Ectodermal cell (in vitro differentiated cells): ENCODE data around the gene PKD2L2.
A peak's percentile ranks its signal among the peaks of the same experiment; 100 is the strongest.

Source experiments
- H3K27ac ChIP-seq: 2 replicates; pipeline ENCODE4 v1.7.0; 2013; ENCODE audit warnings: mild to moderate bottlenecking, low read depth, low read length; ENCODE audit not compliant: insufficient read depth, poor library complexity, severe bottlenecking
- H3K27me3 ChIP-seq: 2 replicates; pipeline ENCODE4 v1.7.0; 2013; ENCODE audit warnings: mild to moderate bottlenecking, low read length; ENCODE audit not compliant: insufficient read depth, control insufficient read depth, poor library complexity, severe bottlenecking
- H3K36me3 ChIP-seq: one replicate; pipeline ENCODE4 v1.7.0; 2013; ENCODE audit warnings: low read length; ENCODE audit not compliant: control insufficient read depth, insufficient read depth
- H3K4me1 ChIP-seq: one replicate; pipeline ENCODE4 v1.7.0; 2013; ENCODE audit warnings: low read length; ENCODE audit not compliant: control insufficient read depth, insufficient read depth
- H3K4me3 ChIP-seq: 2 replicates; pipeline ENCODE4 v1.7.0; 2013; ENCODE audit warnings: low read depth, low read length, control low read depth; ENCODE audit not compliant: insufficient read depth
- H3K9me3 ChIP-seq: 2 replicates; pipeline ENCODE4 v1.7.0; 2013; ENCODE audit warnings: mild to moderate bottlenecking, low read length, moderate library complexity; ENCODE audit not compliant: control insufficient read depth
- WGBS, 2 experiments: methylation state at CpG; one replicate each; pipeline ENCODE4 v1.1.7; 2013; ENCODE audit warnings: missing lambda C conversion rate in 2 of 2; 5-methylcytosine and 5-hydroxymethylcytosine counted together

The PKD2L2 gene

DNA sequence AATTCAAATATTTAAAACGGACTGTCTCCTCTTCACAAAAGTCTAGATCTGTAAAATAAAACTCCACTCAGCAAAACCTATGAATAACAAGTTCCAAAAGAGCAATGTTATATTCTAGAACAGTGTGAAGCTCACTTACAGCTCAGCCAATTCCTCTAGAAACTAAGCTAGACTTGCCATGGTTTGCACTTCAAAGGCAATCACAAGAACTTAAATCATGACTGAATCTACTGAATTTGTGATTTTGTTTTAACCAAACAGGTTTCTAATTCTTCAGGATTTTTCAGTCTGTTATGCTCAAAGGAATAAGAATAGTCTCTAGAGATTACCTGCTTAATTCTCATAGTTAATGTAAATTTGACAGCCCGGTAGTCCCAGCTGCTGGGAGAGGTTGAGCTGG is 1.4 kb upstream of the PKD2L2 start:
- no peak overlapping the region for H3K4me3 ChIP-seq
- no peaks in the 10 kb centered on the region for H3K9me3 ChIP-seq
- no peaks in the 10 kb centered on the region for H3K27me3 ChIP-seq
- H3K4me1 ChIP-seq, result peaks cover 10% of the 10 kb centered on the region
- WGBS, 2 experiments, result 62 to 78% methylated on average over 2 of the region's 2 CpGs
- no peak overlapping the region for H3K27ac ChIP-seq
- H3K36me3 ChIP-seq, result no peaks in the 10 kb centered on the region

DNA sequence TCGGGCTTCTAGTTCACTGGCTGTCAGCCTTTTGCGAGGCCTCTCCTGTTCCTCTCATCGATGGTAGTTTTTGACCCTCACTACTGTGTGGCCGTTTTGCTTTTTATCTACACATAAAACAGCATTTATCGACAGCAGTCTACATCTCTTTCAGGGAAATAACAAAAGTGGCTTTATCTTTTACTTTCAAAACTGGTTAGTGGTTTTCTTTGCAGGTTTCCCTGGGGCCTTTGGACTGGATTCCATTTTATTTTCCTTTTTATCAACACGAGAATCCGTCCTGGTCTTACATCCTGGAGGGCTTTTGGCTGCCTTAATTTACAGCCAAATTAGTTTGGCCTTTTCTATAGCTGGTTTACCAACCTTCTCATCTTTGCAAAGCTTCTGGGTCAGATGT is 793 bp upstream of the PKD2L2 start:
- 80 to 83% methylated on average over 7 of the region's 7 CpGs for WGBS, 2 experiments
- Histone ChIP-seq H3K4me1 (peaks cover 10% of the 10 kb centered on the region), H3K36me3 (no peaks in the 10 kb centered on the region), H3K27me3 (no peaks in the 10 kb centered on the region), H3K27ac (peak overlapping the region; percentile 60), H3K9me3 (no peaks in the 10 kb centered on the region), H3K4me3 (peak overlapping the region; percentile 26)

DNA sequence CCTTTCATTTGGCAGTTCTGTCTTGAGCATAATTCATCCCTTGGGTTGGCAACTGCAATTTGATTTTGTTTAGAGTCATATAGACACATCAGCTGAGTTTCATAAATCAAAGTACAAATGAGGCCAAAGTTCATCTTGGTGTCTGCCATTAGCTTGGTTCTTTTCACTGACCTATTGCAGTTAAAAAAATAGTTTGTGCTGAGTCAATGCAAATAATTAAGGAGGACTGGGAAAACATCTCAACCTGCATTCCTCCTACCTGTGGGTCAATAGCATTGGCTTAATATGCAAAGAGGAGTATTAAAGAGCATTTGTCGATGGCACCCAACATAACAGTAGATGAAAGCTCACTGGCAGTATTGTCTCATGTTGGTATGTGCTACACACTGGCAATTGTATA is 1.6 kb downstream of the PKD2L2 start:
- 89% methylated on average over 1 of the region's 1 CpG for WGBS, 2 experiments
- Histone ChIP-seq H3K4me3 (no peak overlapping the region), H3K27ac (no peak overlapping the region), H3K9me3 (no peaks in the 10 kb centered on the region), H3K4me1 (peaks cover 10% of the 10 kb centered on the region), H3K36me3 (no peaks in the 10 kb centered on the region), H3K27me3 (no peaks in the 10 kb centered on the region)

DNA sequence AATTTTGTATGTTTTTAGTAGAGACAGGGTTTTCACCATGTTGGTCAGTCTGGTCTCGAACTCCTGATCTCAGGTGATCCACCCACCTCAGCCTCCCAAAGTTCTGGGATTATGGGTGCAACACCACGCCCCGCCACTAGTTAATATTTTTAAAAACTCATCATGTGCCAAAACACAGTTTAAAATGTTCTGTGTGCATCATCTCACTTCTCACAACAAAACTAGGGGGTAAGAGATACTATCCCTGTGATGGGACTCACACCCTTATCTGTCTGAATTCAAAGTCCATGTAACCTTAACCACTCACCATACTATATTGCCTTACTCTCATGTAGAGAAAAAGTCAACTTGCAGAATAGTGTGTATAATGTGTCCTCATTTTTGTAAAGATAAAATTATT is 2.6 kb downstream of the PKD2L2 start:
- H3K27me3 ChIP-seq, result no peaks in the 10 kb centered on the region
- H3K4me3 ChIP-seq, result no peak overlapping the region
- no peaks in the 10 kb centered on the region for H3K36me3 ChIP-seq
- H3K9me3 ChIP-seq, result no peaks in the 10 kb centered on the region
- 89 to 91% methylated on average over 3 of the region's 3 CpGs for WGBS, 2 experiments
- H3K4me1 ChIP-seq, result peaks cover 10% of the 10 kb centered on the region
- H3K27ac ChIP-seq, result no peak overlapping the region

DNA sequence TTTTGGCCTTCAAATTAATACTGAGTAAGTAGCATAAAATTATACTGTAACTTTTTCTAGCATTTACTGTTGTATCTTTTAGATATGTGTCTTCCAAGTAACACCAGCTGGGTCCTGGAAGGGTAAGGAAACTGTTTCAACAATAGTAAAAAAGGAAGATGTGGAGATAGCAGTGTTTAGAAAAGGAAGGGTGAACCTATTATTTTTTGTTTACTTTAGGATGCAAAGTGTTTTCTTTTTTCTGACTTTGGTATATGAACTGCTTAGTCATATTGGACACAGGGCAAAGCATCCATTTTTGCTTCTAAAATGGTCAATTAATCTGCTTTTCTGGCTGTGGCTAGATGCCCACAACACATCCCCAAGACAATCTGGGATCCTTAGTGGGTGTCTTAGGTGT is 5.3 kb downstream of the PKD2L2 start:
- Histone ChIP-seq H3K9me3 (no peaks in the 10 kb centered on the region), H3K4me1 (no peaks in the 10 kb centered on the region), H3K36me3 (no peaks in the 10 kb centered on the region), H3K27me3 (no peaks in the 10 kb centered on the region), H3K4me3 (no peak overlapping the region), H3K27ac (no peak overlapping the region)

GRCh38 chr5:137896560-137896959 is 7.3 kb downstream of the PKD2L2 start:
- no peak overlapping the region for H3K4me3 ChIP-seq
- no peak overlapping the region for H3K27ac ChIP-seq
- H3K27me3 ChIP-seq, result no peaks in the 10 kb centered on the region
- 91 to 98% methylated on average over 3 of the region's 3 CpGs for WGBS, 2 experiments
- H3K4me1 ChIP-seq, result no peaks in the 10 kb centered on the region
- H3K36me3 ChIP-seq, result no peaks in the 10 kb centered on the region
- H3K9me3 ChIP-seq, result no peaks in the 10 kb centered on the region

GRCh38 chr5:137899493-137899892 is 10.2 kb downstream of the PKD2L2 start:
- Histone ChIP-seq H3K36me3 (no peaks in the 10 kb centered on the region), H3K27me3 (no peaks in the 10 kb centered on the region), H3K9me3 (no peaks in the 10 kb centered on the region), H3K4me3 (no peak overlapping the region), H3K4me1 (no peaks in the 10 kb centered on the region), H3K27ac (no peak overlapping the region)
- WGBS, 2 experiments, result 92 to 100% methylated on average over 1 to 3 of the region's 3 CpGs

DNA sequence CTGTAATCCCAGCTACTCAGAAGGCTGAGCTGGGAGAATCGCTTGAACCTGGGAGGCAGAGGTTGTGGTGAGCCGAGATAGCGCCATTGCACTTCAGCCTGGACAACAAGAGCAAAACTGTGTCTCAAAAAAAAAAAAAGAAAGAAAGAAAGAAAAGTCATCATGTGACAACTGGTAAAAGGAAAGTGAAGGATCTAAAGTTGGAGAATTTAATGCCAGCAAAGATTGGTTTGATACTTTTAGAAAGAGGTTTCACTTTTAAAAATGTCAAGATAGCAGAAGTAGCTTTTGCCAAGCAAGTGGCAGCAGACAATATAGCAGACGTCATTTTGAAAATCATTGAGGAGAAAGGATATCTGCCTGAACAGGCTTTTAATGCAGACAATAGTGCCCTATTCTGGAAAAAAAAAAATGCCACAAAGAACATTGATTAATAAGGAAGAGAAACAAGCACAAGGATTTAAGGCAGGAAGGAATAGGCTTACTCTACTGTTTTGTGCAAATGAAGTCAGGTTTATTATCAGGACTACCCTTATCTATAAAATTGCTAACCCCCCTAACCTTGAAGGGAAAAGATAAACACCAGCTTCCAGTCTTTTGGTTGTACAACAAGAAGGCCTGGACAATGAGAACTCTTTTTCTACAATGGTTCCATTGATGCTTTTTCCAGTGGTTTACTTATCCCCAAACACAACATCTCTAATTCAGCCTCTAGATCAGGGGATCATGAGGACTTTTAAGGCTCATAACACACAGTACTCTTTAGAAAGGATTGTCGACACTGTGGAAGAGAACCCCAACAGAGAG is 12.0 kb downstream of the PKD2L2 start:
- no peaks in the 10 kb centered on the region for H3K27me3 ChIP-seq
- no peak overlapping the region for H3K4me3 ChIP-seq
- no peaks in the 10 kb centered on the region for H3K9me3 ChIP-seq
- 90 to 95% methylated on average over 5 of the region's 5 CpGs for WGBS, 2 experiments
- H3K4me1 ChIP-seq, result no peaks in the 10 kb centered on the region
- H3K27ac ChIP-seq, result no peak overlapping the region
- H3K36me3 ChIP-seq, result no peaks in the 10 kb centered on the region

GRCh38 chr5:137902408-137903133 is 13.3 kb downstream of the PKD2L2 start:
- Histone ChIP-seq H3K36me3 (no peaks in the 10 kb centered on the region), H3K4me1 (no peaks in the 10 kb centered on the region), H3K27ac (no peak overlapping the region), H3K9me3 (no peaks in the 10 kb centered on the region), H3K27me3 (no peaks in the 10 kb centered on the region), H3K4me3 (no peak overlapping the region)
- 95 to 100% methylated on average over 1 of the region's 1 CpG for WGBS, 2 experiments

DNA sequence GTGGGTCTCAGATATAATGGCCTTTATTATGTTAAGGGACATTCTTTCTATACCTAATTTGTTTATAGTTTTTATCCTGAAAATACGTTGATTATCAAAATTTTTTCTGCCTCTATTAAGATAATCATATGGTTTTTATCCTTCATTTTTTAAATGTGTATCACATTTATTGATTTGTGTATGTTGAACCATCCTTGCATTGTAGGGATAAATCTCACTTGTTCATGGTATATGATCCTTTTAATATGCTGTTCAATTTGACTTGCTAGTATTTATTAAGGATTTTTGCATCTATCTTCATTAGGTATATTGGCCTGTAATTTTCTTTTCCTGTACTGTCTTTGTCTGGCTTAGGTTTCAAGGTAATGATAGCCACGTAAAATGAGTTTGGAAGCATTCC is 25.5 kb downstream of the PKD2L2 start:
- no peak overlapping the region for H3K27ac ChIP-seq
- WGBS, 2 experiments, result 96 to 100% methylated on average over 1 of the region's 2 CpGs
- H3K36me3 ChIP-seq, result no peaks in the 10 kb centered on the region
- no peak overlapping the region for H3K4me3 ChIP-seq
- no peaks in the 10 kb centered on the region for H3K4me1 ChIP-seq
- no peaks in the 10 kb centered on the region for H3K27me3 ChIP-seq
- no peaks in the 10 kb centered on the region for H3K9me3 ChIP-seq
